Transverse colon (tissue), 4 donors: Measurements from ENCODE around the gene SAMD8. TPM values are rescaled to one million over a fixed set of nuclear protein-coding genes. Genes with fewer than 3 reads are reported as not detected.

Source experiments
- DNase-seq: peaks from one replicate; pipeline ENCODE4 v3.0.0-alpha.2; 2019
- H3K27ac ChIP-seq, 4 donors: fragments of 200-600 bp; sonication (generic); 2 replicates each; pipeline ENCODE4 v1.5.1; 2016 to 2018; ENCODE audit warnings: inconsistent platforms in 4 of 4
- H3K27me3 ChIP-seq: fragments of 200-600 bp; sonication (generic); 2 replicates; pipeline ENCODE4 v1.5.1; 2017; ENCODE audit warnings: inconsistent platforms
- H3K36me3 ChIP-seq, 4 donors: fragments of 200-600 bp; sonication (generic); 2 replicates each; pipeline ENCODE4 v1.5.1; 2017 to 2019; ENCODE audit warnings: inconsistent platforms in 4 of 4
- H3K4me1 ChIP-seq, 4 donors: fragments of 200-600 bp; sonication (generic); 2 replicates each; pipeline ENCODE4 v1.5.1; 2017 to 2020; ENCODE audit warnings: inconsistent platforms in 4 of 4
- H3K4me3 ChIP-seq, 4 donors: fragments of 200-600 bp; sonication (generic); 1 replicate in 1 of 4; 2 replicates in 3 of 4; pipeline versions ENCODE4 v1.5.1 to v1.6.1; 2017 to 2019; ENCODE audit warnings: inconsistent platforms in 4 of 4
- H3K9me3 ChIP-seq, 2 donors: fragments of 200-600 bp; sonication (generic); 2 replicates each; pipeline ENCODE4 v1.5.1; 2017 to 2019; ENCODE audit warnings: inconsistent platforms in 2 of 2
- EP300 ChIP-seq: sonication (generic); formaldehyde crosslinking; IDR thresholded peaks from one replicate; pipeline ENCODE4 v1.6.1; 2017; ENCODE audit warnings: antibody characterized with exemption, low read depth
- POLR2A ChIP-seq: fragments of 450-650 bp; IDR thresholded peaks from one replicate; pipeline ENCODE4 v1.6.1; 2016; ENCODE audit warnings: antibody characterized with exemption, mild to moderate bottlenecking, moderate library complexity
- POLR2AphosphoS5 ChIP-seq, 3 donors: sonication (generic); formaldehyde crosslinking; IDR thresholded peaks; one replicate each; pipeline ENCODE4 v1.6.1; 2016; ENCODE audit warnings: antibody characterized with exemption in 3 of 3
- WGBS, 2 donors: methylation state at CpG; one replicate each; pipeline ENCODE4 v1.1.5; 2018; ENCODE audit warnings: low coverage in 1 of 2; 5-methylcytosine and 5-hydroxymethylcytosine counted together
- in situ Hi-C, 4 donors: fragments of 200-750 bp; cut with MboI; loops; one replicate each; pipeline versions ENCODE4 v1.15.0 to v1.15.1; 2017; ENCODE audit warnings: low sequenced_read_pairs in 3 of 4, low pct_ligation_motif_present in 1 of 4, low pct_unique_long_range_greater_than_20kb in 1 of 4
- intact Hi-C: fragments of 100-400 bp; cut with DNase I; formaldehyde crosslinking; loops from one replicate; pipeline ENCODE4 v1.15.1; 2023; ENCODE audit warnings: low total_unique reads
- total RNA-seq, 4 donors: library from RNA; depleted of rRNA; stranded (reverse); fragments of >200 nt; gene quantifications; one replicate each; pipeline ENCODE4 v1.1.0, GENCODE V29; 2016
- TF ChIP-seq, protein P1 (sequence below), 5 experiments: fragments of 200-600 bp in 3 of 5; fragments of 450-650 bp in 2 of 5; sonication (generic) in 3 of 5; IDR thresholded peaks; 1 replicate in 2 of 5; 2 replicates in 3 of 5; pipeline ENCODE4 v1.5.1; 2016 to 2017; ENCODE audit warnings: antibody characterized with exemption in 5 of 5, inconsistent platforms in 3 of 5, mild to moderate bottlenecking in 2 of 5, moderate library complexity in 1 of 5

Gene SAMD8
- total RNA-seq, 4 donors from 2014 or later, result 4.6 to 26.6 (median 17.7) TPM

DNA sequence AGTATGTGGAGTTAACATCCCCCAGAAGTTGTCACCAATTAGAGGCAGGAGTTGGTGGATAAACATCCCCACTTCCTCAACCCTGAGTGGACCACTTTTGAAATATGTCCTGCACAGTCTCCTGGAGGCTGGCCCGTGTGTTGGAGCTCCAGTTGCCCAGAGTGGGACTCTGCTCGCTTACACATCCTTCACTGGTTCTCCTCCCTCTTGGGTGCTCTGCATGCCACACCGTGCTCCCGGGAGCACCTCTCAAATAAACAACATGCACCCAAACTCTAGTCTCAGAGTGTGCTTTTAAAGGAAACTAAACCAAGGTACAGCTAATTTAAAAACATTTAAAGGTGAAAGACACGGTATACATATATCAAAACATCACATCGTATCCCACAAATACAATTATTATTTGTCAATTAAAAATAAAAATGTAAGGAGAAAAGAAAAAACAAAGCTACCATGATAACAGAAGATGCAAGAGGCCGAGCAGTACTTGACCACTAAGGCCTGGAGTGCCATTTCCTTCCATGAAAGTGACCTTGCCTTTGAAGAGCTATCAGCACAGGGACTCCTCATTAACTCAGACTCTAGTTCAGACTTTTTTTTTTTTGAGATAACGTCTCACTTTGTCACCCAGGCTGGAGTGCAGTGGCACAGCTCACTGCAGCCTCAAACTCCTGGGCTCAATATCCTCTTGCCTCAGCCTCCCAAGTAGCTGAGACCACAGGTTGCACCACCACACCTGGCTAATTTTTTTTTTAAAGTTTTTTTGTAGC is 47.8 kb upstream of the SAMD8 start:
- H3K27ac ChIP-seq, result no peak overlapping the region
- DNase-seq, result no peak
- intact Hi-C loops (no loop called here), in situ Hi-C loops (no loop called here)
- H3K4me1 ChIP-seq, result no peaks in the 10 kb centered on the region
- 89 to 93% methylated on average over 6 to 8 of the region's 8 CpGs for WGBS, 2 donors
- H3K36me3 ChIP-seq, result no peaks in the 10 kb centered on the region
- H3K9me3 ChIP-seq, result no peaks in the 10 kb centered on the region
- no peak overlapping the region for H3K4me3 ChIP-seq
- no peaks in the 10 kb centered on the region for H3K27me3 ChIP-seq
- no peak for TF ChIP-seq EP300
- TF ChIP-seq, protein P1, sequence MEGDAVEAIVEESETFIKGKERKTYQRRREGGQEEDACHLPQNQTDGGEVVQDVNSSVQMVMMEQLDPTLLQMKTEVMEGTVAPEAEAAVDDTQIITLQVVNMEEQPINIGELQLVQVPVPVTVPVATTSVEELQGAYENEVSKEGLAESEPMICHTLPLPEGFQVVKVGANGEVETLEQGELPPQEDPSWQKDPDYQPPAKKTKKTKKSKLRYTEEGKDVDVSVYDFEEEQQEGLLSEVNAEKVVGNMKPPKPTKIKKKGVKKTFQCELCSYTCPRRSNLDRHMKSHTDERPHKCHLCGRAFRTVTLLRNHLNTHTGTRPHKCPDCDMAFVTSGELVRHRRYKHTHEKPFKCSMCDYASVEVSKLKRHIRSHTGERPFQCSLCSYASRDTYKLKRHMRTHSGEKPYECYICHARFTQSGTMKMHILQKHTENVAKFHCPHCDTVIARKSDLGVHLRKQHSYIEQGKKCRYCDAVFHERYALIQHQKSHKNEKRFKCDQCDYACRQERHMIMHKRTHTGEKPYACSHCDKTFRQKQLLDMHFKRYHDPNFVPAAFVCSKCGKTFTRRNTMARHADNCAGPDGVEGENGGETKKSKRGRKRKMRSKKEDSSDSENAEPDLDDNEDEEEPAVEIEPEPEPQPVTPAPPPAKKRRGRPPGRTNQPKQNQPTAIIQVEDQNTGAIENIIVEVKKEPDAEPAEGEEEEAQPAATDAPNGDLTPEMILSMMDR (IDR thresholded peaks at IDR 0.05), result no peak
- no peak for TF ChIP-seq POLR2A
- TF ChIP-seq POLR2AphosphoS5 (IDR thresholded peaks at IDR 0.05), result no peak

GRCh38 chr10:75065076-75065475 is 46.4 kb upstream of the SAMD8 start:
- Histone ChIP-seq H3K4me3 (no peak overlapping the region), H3K27ac (no peak overlapping the region), H3K27me3 (no peaks in the 10 kb centered on the region), H3K36me3 (no peaks in the 10 kb centered on the region), H3K4me1 (no peaks in the 10 kb centered on the region), H3K9me3 (no peaks in the 10 kb centered on the region)
- DNase-seq, result no peak
- intact Hi-C loops, result no loop called here
- TF ChIP-seq POLR2A (no peak), POLR2AphosphoS5 (IDR thresholded peaks at IDR 0.05) (no peak), EP300 (no peak)
- TF ChIP-seq, protein P1 (IDR thresholded peaks at IDR 0.05), result no peak
- 85 to 100% methylated on average over 4 of the region's 4 CpGs for WGBS, 2 donors
- in situ Hi-C loops, result no loop called here

- in situ Hi-C loops, result no loop called here
- 87 to 91% methylated on average over 5 of the region's 5 CpGs for WGBS, 2 donors
These were observed 45.2 kb upstream of the SAMD8 start for GRCh38 chr10:75066271-75066670.

GRCh38 chr10:75067272-75067671 is 44.2 kb upstream of the SAMD8 start:
- Histone ChIP-seq H3K4me1 (peaks cover 0 to 3% (median 0%) of the 10 kb centered on the region in 4 donors), H3K9me3 (no peaks in the 10 kb centered on the region), H3K27ac (no peak overlapping the region), H3K4me3 (no peak overlapping the region), H3K27me3 (no peaks in the 10 kb centered on the region), H3K36me3 (no peaks in the 10 kb centered on the region)
- in situ Hi-C loops (no loop called here), intact Hi-C loops (no loop called here)
- TF ChIP-seq POLR2A (no peak), EP300 (no peak), POLR2AphosphoS5 (IDR thresholded peaks at IDR 0.05) (no peak)
- TF ChIP-seq, protein P1 (IDR thresholded peaks at IDR 0.05), result no peak
- WGBS, 2 donors, result 75 to 93% methylated on average over 3 to 7 of the region's 7 CpGs
- DNase-seq, result no peak

More at GRCh38 chr10:75066271-75066670, 45.2 kb upstream of the SAMD8 start:
- no peak overlapping the region for H3K4me3 ChIP-seq
- H3K27ac ChIP-seq, result no peak overlapping the region
- intact Hi-C loops, result no loop called here
- DNase-seq, result no peak
- H3K36me3 ChIP-seq, result no peaks in the 10 kb centered on the region
- H3K27me3 ChIP-seq, result no peaks in the 10 kb centered on the region
- TF ChIP-seq POLR2AphosphoS5 (IDR thresholded peaks at IDR 0.05) (no peak), POLR2A (no peak), EP300 (no peak)
- TF ChIP-seq, protein P1 (IDR thresholded peaks at IDR 0.05), result no peak
- no peaks in the 10 kb centered on the region for H3K9me3 ChIP-seq
- H3K4me1 ChIP-seq, result peaks cover 0 to 3% (median 0%) of the 10 kb centered on the region in 4 donors
